Activated CD8-positive, alpha-beta memory T cell treated with anti-CD3 and anti-CD28 coated beads for 4 hours (primary cell): Measurements from ENCODE around the gene SORCS2.

Experiments
- DNase-seq, 2 donors: peaks; one replicate each; pipeline ENCODE4 v3.0.0-alpha.2; 2020; ENCODE audit warnings: low read depth in 2 of 2

SORCS2 gene

DNA sequence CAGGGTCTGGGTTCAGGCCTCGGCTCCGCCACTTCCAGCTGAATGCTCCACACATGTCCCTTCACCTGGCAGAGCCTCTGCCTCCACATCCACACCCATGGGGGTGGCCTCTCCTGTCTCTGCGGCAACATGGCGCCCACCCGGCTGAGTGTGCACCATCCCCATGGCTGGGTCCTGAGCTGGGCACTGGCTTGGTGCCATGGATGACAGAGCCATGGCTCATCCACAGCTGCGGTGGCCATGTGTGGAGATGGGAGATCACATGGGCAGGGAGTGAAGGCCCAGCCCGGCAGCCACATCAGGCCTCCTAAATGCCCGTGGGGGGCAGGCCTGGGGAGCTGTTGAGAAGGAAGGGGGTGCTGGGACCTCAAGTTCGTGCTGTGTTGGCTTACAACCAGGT lies 533.6 kb downstream of the SORCS2 start:
- no peak for DNase-seq

GRCh38 chr4:7726665-7727413 lies 534.5 kb downstream of the SORCS2 start:
- DNase-seq, result no peak

DNA sequence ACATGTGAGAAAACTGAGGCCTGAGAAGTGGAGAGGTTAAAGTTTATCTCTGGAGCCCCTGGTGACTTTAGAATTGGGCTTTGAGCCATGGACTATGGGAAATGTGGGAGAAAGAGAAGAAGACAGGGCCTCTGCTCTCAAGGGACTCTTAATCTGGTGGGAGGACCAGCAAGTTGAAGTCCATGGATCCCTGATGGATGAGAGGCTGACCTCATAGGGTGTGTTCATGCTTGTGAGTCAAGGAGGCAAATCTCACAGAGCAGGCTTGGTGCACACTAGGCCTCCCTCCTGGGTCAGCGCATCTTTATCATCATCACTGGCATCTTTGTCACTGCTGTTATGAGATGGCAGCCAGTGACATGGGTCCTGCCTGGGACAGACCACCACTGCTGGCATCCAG lies 535.4 kb downstream of the SORCS2 start:
- DNase-seq, result no peak

- no peak for DNase-seq
These were observed 539.1 kb downstream of the SORCS2 start for GRCh38 chr4:7731437-7731836.

DNA sequence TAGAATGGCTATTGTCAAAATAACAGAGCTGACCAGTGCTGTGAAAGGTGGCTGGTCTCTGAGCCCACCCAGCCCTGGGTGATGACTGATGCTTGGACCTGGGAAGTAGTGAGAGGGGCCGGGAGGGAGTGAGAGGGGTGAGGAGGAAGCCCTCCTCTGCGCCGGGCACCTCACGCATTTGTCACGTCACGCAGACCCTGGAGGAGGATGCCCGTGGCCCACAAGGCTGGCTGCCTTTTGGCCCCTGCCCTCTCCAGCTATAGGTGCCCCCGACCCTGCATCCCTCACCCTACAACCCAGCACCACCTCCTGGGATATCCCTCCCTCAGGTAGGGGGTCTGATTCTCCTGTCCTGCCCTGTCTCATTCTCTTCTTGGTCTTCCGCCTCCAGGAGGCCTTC lies 539.9 kb downstream of the SORCS2 start:
- no peak for DNase-seq

GRCh38 chr4:7733201-7733600 lies 540.9 kb downstream of the SORCS2 start:
- no peak for DNase-seq

DNA sequence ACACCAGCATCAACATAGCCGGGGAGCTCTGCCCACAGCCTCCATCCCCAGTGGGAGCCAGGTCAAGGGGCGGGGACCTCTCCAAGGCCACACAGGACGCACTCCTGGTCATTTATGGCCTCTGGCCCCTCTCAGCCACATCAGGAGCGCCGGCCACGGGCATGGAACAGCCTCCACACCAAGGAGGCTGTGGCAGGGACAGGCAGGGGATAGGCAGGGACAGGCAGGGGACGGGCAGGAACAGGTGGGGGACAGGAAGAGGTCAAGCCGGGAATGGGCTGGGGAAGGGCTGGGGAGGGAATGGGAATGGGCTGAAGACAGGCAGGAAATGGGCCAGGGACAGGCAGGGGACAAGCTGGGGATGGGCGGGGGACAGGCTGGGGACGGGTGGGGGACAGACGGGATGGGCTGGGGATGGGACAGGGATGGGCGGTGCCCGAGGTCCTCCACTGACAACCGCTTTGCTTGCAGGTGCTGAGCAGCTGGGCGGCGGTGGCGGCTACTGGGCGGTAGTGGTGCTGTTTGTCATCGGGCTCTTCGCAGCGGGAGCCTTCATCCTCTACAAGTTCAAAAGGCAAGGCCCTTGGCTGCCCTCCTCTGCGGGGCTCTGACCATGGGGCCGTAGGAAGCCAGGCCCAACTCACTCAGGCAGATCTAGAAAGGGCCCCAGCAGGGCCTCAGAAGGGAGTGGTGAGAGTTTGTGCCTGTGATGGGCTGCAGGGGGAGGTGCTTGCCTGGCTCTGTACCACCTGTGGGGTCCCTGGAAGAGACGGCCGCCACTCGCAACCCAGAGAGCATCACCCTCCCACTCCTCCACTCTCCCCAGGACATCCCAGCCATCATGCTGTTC lies 541.7 kb downstream of the SORCS2 start:
- no peak for DNase-seq

DNA sequence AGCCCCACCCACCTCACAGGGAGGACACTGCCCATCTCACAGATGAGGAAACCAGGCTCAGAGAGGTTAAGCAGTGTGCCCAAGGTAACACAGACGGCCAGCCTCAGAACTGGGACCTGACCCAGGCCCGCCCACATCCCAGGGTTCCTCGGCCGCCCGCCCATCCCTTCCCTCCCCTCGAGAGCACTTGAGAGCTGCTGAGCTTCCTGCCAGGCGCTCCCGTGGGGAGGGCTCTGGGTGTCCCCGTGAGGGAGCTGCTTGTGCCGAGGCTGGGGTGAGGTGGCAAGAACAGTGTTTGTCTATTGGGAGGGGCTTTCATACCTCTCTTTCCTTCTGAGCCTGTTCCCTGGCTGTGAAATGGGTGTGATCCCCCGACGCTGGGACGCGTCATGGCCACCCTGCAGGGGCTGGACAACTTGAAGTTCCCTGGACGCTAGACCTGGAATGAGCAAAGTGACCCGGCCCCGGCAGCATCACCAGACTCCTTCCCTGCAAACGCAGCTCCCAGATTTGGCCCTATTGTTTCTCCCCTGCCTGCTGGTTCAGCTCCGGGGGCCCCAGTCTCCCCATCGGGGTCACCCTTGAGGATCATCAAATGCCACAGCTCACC lies 542.4 kb downstream of the SORCS2 start:
- DNase-seq, result no peak

- no peak for DNase-seq
These were observed 543.1 kb downstream of the SORCS2 start for GRCh38 chr4:7735395-7735794.

DNA sequence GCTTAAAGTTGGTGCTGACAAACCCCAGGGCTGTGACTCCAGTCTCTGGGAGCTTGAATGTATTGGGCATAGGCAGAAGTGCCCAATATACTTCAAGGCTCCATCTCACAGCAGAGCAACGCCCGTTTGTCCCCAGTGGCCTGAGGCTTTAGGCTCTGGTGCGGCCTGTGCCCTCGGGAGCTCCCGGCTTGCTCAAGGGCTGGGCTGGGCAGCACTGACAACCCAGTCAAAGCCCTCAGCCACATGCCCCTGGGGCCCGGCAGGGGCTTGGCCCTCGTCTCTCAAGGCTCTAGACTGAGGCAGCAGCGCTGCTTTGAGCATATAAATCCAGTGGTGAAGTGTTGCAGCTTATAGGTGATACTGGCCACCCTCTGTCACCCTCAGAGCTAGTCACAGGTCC lies 543.6 kb downstream of the SORCS2 start:
- no peak for DNase-seq

DNA sequence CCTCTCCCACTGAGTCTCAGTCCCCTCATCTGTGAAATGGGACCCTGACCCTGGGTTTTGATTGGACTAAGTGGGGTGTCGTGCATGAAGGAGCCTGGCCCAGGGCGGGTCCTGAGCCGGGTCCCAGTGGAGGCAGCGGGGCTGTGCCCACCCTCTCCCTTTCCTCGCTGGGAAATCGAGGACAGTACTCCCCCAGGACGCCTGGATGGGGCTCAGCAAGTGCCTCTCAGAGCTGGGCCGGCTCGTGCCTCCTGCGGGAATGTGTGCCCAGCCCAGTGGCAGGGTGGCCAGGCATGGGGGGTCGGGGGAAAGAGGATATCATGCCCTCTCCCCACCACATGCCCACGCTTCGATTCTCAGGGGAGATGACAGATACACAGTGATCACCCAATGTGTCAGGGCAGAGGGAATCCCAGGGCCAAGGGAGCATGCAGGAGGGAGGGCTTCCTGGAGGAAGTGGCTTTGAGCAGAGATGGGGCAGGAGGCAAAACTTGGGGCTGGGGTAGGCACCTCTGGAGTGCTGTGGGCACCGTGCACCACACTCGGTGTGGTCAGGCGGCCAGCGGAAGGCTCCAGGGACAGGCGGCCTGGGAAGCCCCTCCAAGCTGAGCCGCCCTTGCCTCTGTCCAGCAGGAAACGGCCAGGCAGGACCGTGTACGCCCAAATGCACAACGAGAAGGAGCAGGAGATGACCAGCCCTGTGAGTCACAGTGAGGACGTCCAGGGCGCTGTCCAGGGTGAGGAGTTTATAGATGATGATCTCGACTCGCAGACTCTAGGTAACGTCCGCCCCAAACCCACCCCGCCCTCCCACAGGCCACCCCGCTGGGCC lies 544.3 kb downstream of the SORCS2 start:
- DNase-seq, result no peak

- DNase-seq, result no peak
These were observed 544.9 kb downstream of the SORCS2 start for GRCh38 chr4:7737268-7737645.

DNA sequence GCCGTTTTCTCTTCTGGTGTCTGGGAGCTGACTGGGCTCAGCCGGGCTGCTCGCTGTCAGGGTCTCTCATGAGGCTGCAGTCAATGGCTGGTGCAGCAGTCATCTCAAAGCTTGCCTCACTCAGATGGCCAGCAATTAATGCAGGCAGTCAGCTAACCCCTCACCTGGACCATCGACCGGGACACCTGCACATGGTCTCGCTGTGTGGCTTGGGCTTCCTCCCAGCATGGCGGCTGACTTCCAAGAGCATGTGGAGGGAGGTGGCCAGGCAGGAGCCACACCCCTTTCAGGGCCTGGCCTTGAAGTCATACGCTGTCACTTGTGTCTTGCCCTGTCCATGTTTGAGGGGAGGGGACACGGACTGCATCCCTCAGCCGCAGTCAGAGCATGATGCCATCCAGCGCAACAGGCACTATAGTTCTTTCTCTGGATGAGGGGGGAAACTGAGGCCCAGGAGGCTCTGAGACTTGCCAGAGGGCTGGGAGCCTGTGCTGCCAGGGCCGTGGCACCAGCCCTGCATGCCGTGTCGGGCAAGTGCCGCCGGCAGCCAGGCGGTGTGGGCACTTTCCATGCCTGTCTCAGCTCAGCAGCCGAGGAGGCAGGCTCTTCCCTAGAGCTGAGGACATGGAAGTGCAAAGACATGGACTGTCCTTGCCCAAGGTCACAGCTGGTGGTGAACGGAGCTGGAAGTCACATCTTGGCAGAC lies 545.6 kb downstream of the SORCS2 start:
- no peak for DNase-seq

- no peak for DNase-seq
These were observed 546.2 kb downstream of the SORCS2 start for GRCh38 chr4:7738458-7739076.

- no peak for DNase-seq
These were observed 547.0 kb downstream of the SORCS2 start for GRCh38 chr4:7739077-7739917.

DNA sequence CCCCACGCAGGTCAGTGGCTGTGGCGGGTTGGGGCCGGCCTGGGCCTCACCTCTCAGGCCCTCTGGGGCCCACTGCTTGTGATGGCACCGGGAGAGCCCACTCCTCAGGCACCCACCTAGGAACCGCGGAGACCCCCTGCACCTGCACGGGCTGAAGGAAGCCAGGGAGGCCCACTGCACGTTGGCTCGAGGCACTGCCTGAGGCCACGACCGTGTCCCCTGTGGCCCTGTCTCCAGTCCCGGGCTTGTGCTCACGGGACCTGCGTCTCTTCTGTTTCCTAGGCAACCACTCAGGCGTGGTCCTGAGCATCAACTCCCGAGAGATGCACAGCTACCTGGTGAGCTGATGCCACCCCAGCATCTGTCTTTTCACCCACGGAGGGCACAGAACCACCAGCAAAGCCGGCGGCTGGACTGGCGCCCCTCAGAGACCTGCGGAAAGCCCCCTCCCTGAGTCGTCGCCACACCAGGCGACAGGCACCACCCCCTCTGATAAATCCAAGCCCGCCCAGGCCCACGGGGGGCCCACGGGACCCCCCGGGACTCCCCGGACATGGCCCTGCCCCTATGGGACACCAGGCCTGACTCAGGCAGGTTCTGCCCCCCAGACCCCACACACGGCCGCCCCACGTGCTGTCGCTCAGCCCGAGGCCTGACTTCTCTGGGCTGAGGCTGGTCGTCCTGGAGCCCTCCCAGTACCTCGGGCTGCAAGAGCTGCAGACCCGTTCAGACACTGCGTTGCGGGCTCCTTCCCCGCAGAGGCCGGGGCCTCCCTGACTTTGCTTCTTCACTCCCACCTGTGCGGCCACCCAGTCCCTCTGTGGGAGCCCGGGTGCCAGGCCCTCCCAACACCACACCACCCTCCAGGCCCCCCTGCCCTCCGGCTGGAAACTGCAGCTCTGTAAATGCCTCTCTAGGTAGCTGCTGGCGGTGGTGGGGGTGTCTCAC lies 547.9 kb downstream of the SORCS2 start:
- no peak for DNase-seq

DNA sequence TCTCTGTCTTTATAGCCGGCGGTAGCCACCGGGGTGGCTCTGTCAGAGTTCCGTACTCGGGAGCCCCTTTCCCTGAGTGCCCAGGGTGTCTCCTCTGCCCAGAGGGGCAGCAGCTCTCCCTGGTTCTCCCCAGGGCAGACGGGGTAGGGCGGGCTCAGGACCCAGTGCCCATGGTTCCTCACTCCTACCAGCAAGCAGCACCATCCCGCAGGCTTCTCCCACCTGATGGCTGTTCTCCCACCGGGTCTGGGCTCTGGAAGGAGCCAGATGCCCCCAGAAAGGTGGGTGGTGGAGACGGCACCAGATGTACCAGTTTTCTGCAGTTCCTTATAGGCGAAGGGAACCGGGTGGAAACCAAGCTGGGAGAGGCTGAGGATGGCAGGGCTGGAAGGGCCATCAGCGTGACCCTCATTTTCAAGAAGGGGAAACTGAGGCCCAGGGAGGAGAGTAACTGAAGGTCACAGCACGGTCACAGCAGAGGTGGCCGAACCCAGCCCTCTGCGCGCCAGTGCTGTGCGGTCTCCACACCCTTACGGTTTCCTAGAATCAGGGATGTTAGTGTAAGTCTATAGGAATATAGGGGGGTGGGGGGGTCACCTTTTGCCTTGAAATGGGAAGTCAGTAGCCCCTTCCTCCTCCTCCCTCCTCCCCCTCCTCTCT lies 548.7 kb downstream of the SORCS2 start:
- no peak for DNase-seq
